Erythroblast (primary cell): ENCODE measurements around the gene CALML6.

Source experiments
- GATA1 ChIP-seq: IDR thresholded peaks from 2 replicates; pipeline ENCODE4 v1.6.1; 2011; ENCODE audit warnings: low read depth, mild to moderate bottlenecking, control low read depth, low read length, moderate library complexity
- POLR2A ChIP-seq: IDR thresholded peaks from 2 replicates; pipeline ENCODE4 v1.6.1; 2011; ENCODE audit warnings: mild to moderate bottlenecking, low read length

GRCh38 chr1:1919304-1920056 lies 4.4 kb downstream of the CALML6 start:
- TF ChIP-seq POLR2A: no peak
- no peak for TF ChIP-seq GATA1
